GM19240 (cell line): Measurements from ENCODE around the gene CDR2L.
"Not testable (repeated sequence)": the region's sequence is repeated elsewhere in the genome, so short reads cannot be mapped to it uniquely, and the experiment has no call there.

Experiments
- DNase-seq: peaks from one replicate; pipeline ENCODE4 v3.0.0; 2011; ENCODE audit warnings: low spot score; ENCODE audit not compliant: insufficient read length

CDR2L gene

DNA sequence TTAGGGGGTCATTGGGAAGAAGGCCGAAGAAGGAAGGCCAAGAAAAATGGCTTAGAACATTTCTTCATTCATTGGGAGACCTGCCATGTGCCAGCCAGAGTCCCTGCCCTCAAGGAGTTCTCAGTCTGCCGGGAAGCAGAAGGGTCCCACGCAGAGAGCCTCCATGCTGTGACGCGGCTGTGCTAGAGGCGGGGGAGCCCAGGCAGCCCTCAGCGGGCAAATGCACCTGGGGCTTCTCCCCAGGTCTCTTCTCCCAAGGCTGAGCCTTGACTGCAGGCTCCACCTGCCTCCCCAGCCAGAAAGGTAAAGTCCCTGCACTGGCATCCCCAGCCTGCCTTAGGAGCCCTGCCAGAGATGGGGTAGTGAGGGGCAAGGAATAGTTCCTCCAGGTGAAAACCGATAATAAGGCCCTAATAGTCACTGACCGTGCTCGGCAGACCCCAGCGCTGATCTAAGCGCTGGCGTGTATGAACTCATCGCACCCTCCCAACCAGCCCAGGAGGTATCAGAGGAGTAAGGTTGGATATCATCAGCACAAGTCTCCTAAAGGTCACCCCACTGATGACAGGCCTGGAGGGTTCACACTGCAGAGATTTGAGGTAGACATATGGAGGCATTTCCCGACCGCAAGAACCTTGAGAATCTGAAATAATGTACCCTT is 6.0 kb upstream of the CDR2L start:
- no peak for DNase-seq

- no peak for DNase-seq
These were observed 5.3 kb upstream of the CDR2L start for GRCh38 chr17:74981979-74982662.

DNA sequence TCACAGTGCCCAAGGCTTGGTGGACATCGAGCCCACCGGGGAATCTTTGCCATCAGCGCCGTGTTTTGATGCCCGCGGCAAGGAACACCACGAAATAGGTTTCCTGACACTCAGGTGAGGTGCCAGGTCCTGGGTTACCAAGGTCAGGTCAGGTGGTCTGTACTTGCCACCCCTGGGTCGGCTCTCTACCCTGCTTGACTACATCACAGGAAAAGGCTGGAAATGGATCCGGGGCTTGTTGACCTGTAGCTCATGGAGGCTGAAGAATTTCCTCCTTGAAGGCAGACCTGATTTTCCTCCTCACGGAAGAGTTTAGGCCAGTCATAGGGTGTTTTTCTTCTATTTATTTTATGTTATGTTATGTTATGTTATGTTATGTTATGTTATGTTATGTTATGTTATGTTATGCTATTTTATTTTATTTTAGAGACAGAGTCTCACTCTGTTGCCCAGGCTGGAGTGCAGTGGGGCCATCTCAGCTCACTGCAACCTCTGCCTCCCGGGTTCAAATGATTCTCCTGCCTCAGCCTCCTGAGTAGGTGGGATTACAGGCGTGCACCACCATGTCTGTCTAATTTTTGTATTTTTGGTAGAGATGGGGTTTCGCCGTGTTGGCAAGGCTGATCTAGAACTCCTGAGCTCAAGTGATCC is 4.6 kb upstream of the CDR2L start:
- not testable (repeated sequence) for DNase-seq

DNA sequence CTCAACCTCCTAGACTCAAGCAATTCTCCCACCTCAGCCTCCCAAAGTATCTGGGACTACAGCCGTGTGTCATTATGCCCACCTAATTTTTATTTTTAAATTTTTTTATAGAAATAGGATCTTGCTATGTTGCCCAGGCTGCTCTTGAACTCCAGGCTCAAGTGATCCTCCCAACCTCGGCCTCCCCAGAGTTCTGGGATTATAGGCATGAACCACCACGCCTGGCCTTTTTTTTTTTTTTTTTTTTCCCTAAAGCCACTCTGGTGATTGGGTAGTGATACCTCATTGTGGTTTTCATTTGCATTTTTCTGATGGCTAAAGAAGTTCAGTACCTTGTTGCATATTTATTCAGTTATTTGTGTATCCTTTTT is 1.2 kb upstream of the CDR2L start:
- no peak for DNase-seq

DNA sequence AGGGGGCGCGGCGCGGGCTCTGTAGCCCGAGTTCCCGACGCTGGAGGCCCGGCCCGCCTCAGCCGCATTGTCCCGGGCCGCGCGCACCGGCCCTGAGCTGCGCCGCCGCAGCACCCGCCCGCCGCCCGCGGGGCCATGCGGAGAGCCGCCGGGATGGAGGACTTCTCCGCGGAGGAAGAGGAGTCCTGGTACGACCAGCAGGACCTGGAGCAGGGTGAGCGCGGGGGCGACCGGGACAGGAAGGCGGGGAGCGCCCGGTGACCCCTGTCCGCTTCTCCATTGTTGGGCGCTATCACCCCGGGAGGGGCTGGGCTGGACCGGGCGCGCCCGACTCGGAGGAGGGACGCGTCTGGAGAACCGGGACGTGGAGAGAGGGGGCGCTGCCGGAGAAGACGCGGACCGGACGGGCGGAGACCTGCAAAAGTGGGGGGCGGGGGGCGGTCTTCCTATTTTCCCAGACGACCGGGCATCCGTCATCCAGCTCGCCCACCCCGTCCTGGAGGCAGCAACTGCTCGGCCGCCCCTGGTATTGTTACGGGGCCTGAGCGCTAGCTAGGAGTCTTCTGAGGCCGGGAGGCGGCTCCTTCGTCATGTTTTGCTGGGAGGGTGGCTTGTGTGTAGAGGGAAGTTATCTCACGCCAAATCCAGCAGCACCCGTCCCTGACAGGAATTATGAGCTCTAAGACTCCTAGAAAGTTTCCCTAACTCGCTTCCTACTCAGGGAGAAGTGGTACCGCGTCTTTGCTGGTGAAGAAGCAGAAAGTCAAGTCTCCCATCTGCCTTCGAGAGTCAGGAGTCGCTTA is 678 bp downstream of the CDR2L start:
- no peak for DNase-seq

GRCh38 chr17:74990581-74991105 is 3.2 kb downstream of the CDR2L start:
- DNase-seq: no peak

DNA sequence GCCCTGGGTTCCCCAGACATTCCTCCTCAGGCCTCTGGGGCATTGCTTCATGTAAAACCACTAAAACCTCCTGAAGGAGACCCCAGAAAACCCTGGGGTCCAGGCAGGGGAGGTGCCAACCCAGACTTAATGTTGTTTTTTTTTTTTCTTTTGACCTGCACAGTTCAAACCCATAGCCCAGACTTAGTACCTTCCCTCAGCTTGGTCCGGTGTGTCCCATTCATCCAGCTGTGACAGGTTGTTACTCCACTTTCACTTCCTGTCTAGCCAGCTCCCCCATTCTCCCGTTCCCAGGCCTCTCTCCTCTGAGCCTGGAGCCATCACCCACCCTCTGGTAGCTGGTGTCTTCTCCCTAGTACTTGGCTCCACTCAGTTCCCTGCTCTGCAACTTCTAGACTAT is 4.8 kb downstream of the CDR2L start:
- no peak for DNase-seq

DNA sequence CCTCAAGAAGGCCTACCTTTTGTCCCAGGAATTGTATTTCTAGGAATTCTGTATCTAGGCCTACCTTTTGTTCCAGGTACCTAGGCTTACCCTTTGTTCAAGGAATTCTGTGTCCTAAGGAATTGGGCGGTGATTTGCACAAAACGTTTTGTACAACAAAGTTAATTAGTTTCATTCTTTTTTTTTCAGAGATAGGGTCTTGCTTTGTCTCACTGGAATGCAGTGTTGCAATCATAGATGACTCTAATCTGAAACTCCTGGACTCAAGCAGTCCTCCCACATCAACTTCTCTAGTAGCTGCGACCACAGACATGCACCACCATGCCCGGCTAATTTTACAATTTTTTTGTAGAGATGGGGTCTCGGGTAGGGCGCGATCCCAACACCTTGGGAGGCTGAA is 7.0 kb downstream of the CDR2L start:
- no peak for DNase-seq

GRCh38 chr17:74995847-74996246 is 8.4 kb downstream of the CDR2L start:
- no peak for DNase-seq

DNA sequence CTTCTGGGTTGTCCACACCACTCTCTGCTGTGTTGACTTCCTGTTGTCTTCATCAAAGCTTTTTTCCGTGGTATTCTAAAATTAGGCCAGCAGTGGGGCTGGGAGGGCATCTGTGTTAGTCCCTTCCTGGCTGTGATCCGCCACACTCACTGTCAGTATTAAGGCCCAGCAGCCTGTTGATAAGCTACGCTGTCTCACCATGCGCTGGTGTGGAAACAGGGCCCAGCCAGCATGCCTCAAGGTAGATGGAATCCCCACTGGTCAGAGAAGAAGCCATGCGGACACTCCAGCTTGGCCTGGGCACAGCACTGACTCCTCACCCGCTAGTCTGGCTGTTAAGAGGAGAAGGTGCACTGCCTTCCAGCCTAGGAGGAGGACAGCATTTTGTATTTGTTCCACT is 11.4 kb downstream of the CDR2L start:
- no peak for DNase-seq

- DNase-seq: no peak
These were observed 12.1 kb downstream of the CDR2L start for GRCh38 chr17:74999523-74999922.

DNA sequence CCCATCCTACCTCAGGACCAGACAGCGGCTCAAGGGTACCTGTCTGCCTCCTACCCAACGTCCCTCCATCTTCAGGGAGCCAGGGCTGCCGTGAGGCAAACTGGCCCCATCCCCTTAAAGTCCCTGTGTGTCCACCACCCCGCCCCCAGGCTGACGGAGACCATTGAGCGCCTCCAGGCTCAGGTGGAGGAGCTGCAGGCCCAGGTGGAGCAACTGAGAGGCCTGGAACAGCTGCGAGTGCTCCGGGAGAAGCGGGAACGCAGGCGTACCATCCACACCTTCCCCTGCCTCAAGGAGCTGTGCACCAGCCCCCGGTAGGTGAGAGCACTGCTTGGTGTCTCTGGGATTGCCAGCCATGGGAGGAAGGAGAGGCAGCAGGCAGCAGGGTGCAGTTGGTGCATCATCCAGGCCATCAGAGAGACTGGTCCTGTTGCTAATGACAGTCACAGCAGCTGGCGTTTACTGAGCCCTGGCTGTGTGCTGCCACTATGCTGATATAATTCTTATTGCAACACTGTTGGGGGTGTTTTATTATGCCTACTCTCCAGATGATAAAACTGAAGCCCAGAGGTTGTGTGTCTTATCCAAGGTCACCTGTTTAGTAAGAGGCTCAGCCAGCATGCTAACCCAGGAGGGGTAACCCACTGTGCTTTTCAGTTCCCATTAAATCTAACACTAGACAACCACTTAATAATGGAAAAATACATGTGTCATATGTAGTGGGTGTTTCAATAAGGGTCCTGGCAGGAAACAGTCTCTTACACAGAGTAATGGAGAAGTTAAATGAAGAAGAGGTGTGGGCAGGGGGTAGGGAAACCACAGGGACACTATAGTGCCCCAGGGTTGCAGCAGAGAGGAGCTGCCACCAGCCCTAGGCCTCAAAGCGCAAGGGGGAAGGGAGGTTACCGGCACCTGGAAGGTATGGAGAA is 14.7 kb downstream of the CDR2L start:
- DNase-seq: no peak

- no peak for DNase-seq
These were observed 15.9 kb downstream of the CDR2L start for GRCh38 chr17:75003070-75003956.

GRCh38 chr17:75003957-75004355 is 16.5 kb downstream of the CDR2L start:
- no peak for DNase-seq

GRCh38 chr17:75004371-75004770 is 16.9 kb downstream of the CDR2L start:
- DNase-seq: no peak

GRCh38 chr17:75005291-75005690 is 17.9 kb downstream of the CDR2L start:
- no peak for DNase-seq

GRCh38 chr17:75006084-75006483 is 18.7 kb downstream of the CDR2L start:
- not testable (repeated sequence) for DNase-seq

GRCh38 chr17:75006653-75007052 is 19.2 kb downstream of the CDR2L start:
- no peak for DNase-seq

GRCh38 chr17:75008373-75008772 is 20.9 kb downstream of the CDR2L start:
- DNase-seq: no peak
